IMR-90 (cell line): ENCODE data around the gene JPT2. TPM values are rescaled to one million over a fixed set of nuclear protein-coding genes. Genes with fewer than 3 reads are reported as not detected.

Experiments used
- ATAC-seq: fragments of 200-7000 bp; cut with Tn5 transposase; 2 replicates; pipeline ENCODE4 v1.9.1; 2020; ENCODE audit warnings: low read depth, mild to moderate bottlenecking, moderate library complexity
- BruUV-seq: library from RNA; stranded (reverse); fragments of 400-500 nt; replicated peaks from 2 replicates; lab custom pipeline; 2021; lab: Mats Ljungman, UMichigan
- CTCF ChIA-PET: fragments of 300-600 bp; formaldehyde crosslinking; extraction: SDS; loops from one replicate; lab custom pipeline; 2021; ENCODE audit warnings: antibody characterized with exemption; lab: Yijun Ruan, JAX
- POLR2A ChIA-PET: fragments of 300-600 bp; sonication (Branson Sonifier 250); formaldehyde crosslinking; loops from one replicate; lab custom pipeline; 2022; ENCODE audit warnings: antibody characterized with exemption; ENCODE audit not compliant: unreplicated experiment; lab: Charles Lee
- DNase-seq: peaks from one replicate; pipeline ENCODE4 v3.0.0; 2013
- H2AFZ ChIP-seq: replicated peaks from 2 replicates; pipeline ENCODE3; 2013; ENCODE audit warnings: low read length, mild to moderate bottlenecking; ENCODE audit not compliant: poor library complexity
- H2AK5ac ChIP-seq: 2 replicates; pipeline ENCODE4 v1.6.1; 2013; ENCODE audit warnings: low read depth, low read length, inconsistent platforms
- H2AK9ac ChIP-seq: replicated peaks from 2 replicates; pipeline ENCODE3; 2013; ENCODE audit warnings: mild to moderate bottlenecking, low read depth, low read length, moderate library complexity; ENCODE audit not compliant: poor library complexity
- H2BK120ac ChIP-seq: 2 replicates; pipeline ENCODE4 v1.6.1; 2013; ENCODE audit warnings: low read depth, low read length, inconsistent platforms
- H2BK15ac ChIP-seq: 3 replicates; pipeline ENCODE4 v1.6.1; 2013; ENCODE audit warnings: low read depth, low read length, inconsistent platforms
- H2BK20ac ChIP-seq: 2 replicates; pipeline ENCODE4 v1.6.1; 2013; ENCODE audit warnings: low read depth, mild to moderate bottlenecking, inconsistent platforms, low read length, moderate library complexity
- H2BK5ac ChIP-seq: 2 replicates; pipeline ENCODE4 v1.6.1; 2013; ENCODE audit warnings: mild to moderate bottlenecking, low read depth, low read length, inconsistent platforms; ENCODE audit not compliant: poor library complexity, severe bottlenecking
- H3K14ac ChIP-seq: replicated peaks from 2 replicates; pipeline ENCODE4 v1.6.1; 2013; ENCODE audit warnings: low read depth, low read length, inconsistent platforms
- H3K18ac ChIP-seq: 2 replicates; pipeline ENCODE4 v1.6.1; 2013; ENCODE audit warnings: low read depth, low read length, control low read depth
- H3K23ac ChIP-seq: 2 replicates; pipeline ENCODE4 v1.6.1; 2013; ENCODE audit warnings: low read depth, low read length, inconsistent platforms
- H3K27ac ChIP-seq: 2 replicates; pipeline ENCODE4 v1.5.1; 2013; ENCODE audit warnings: mild to moderate bottlenecking, control low read depth, low read length; ENCODE audit not compliant: insufficient read depth
- H3K27me3 ChIP-seq: 2 replicates; pipeline ENCODE4 v1.6.1; 2013; ENCODE audit warnings: low read length; ENCODE audit not compliant: control insufficient read depth, insufficient read depth
- H3K36me3 ChIP-seq: 2 replicates; pipeline ENCODE4 v1.6.1; 2013; ENCODE audit warnings: low read length, mixed read lengths; ENCODE audit not compliant: control insufficient read depth, insufficient read depth
- H3K4ac ChIP-seq: 2 replicates; pipeline ENCODE4 v1.6.1; 2013; ENCODE audit warnings: low read depth, low read length, inconsistent platforms
- H3K4me1 ChIP-seq: 2 replicates; pipeline ENCODE4 v1.6.1; 2013; ENCODE audit warnings: low read length, mixed read lengths; ENCODE audit not compliant: control insufficient read depth, insufficient read depth
- H3K4me2 ChIP-seq: 2 replicates; pipeline ENCODE4 v1.6.1; 2013; ENCODE audit warnings: low read depth, mild to moderate bottlenecking, control low read depth, low read length, moderate library complexity
- H3K4me3 ChIP-seq: 2 replicates; pipeline ENCODE4 v1.5.1; 2013; ENCODE audit warnings: low read depth, mild to moderate bottlenecking, control low read depth, low read length, moderate library complexity; ENCODE audit not compliant: insufficient read depth
- H3K56ac ChIP-seq: 2 replicates; pipeline ENCODE4 v1.6.1; 2013; ENCODE audit warnings: low read length, inconsistent platforms; ENCODE audit not compliant: insufficient read depth; ENCODE audit errors: extremely low read depth
- H3K79me1 ChIP-seq, 2 experiments: 2 replicates each; pipeline ENCODE4 v1.6.1; 2013; ENCODE audit warnings: low read length in 2 of 2, inconsistent platforms in 1 of 2, low read depth in 1 of 2
- H3K9ac ChIP-seq: 2 replicates; pipeline ENCODE4 v1.6.1; 2013; ENCODE audit warnings: low read depth, low read length, control low read depth
- H3K9me1 ChIP-seq: 2 replicates; pipeline ENCODE4 v1.6.1; 2013; ENCODE audit warnings: low read length, inconsistent platforms; ENCODE audit not compliant: insufficient read depth
- H3K9me3 ChIP-seq: 2 replicates; pipeline ENCODE4 v1.6.1; 2013; ENCODE audit warnings: low read length; ENCODE audit not compliant: control insufficient read depth, insufficient read depth
- H4K20me1 ChIP-seq: 2 replicates; pipeline ENCODE4 v1.6.1; 2013; ENCODE audit warnings: low read length, inconsistent platforms; ENCODE audit not compliant: insufficient read depth
- H4K5ac ChIP-seq: 2 replicates; pipeline ENCODE4 v1.6.1; 2013; ENCODE audit warnings: mild to moderate bottlenecking, low read depth, low read length, control low read depth
- H4K8ac ChIP-seq, 2 experiments: 2 replicates each; pipeline ENCODE4 v1.6.1; 2013; ENCODE audit warnings: low read depth in 2 of 2, low read length in 2 of 2, control low read depth in 1 of 2, inconsistent platforms in 1 of 2
- H4K91ac ChIP-seq: 2 replicates; pipeline ENCODE4 v1.6.1; 2013; ENCODE audit warnings: low read depth, low read length, inconsistent platforms; ENCODE audit not compliant: insufficient read depth
- BHLHE40 ChIP-seq: fragments of 150-350 bp; IDR thresholded peaks from 2 replicates; pipeline ENCODE4 v1.6.1; 2016; ENCODE audit warnings: mild to moderate bottlenecking, low read depth, low read length
- FOS ChIP-seq: fragments of 150-350 bp; IDR thresholded peaks from 2 replicates; pipeline ENCODE4 v1.6.1; 2016; ENCODE audit warnings: low read depth, low read length
- MAZ ChIP-seq: IDR thresholded peaks from 2 replicates; pipeline ENCODE4 v1.6.1; 2012; ENCODE audit warnings: low read depth, mild to moderate bottlenecking, low read length, improper control_type of control experiment, moderate library complexity, borderline replicate concordance
- MXI1 ChIP-seq: IDR thresholded peaks from 2 replicates; pipeline ENCODE4 v1.6.1; 2012; ENCODE audit warnings: low read depth, mild to moderate bottlenecking, low read length, moderate library complexity, borderline replicate concordance
- NFE2L2 ChIP-seq: fragments of 150-350 bp; IDR thresholded peaks from 2 replicates; pipeline ENCODE4 v1.6.1; 2016; ENCODE audit warnings: low read depth, mild to moderate bottlenecking, low read length
- WGBS, 2 experiments: methylation state at CpG; one replicate each; pipeline versions ENCODE4 v1.1.5 to v1.1.7; 2013; ENCODE audit warnings: missing lambda C conversion rate in 2 of 2; ENCODE audit not compliant: insufficient read length in 1 of 2; ENCODE audit errors: extremely low coverage in 2 of 2; 5-methylcytosine and 5-hydroxymethylcytosine counted together
- dilution Hi-C: fragments of 300-500 bp; cut with HindIII; formaldehyde crosslinking; loops from one replicate; pipeline ENCODE4 v1.14.3; 2018; ENCODE audit warnings: low sequenced_read_pairs; ENCODE audit not compliant: unreplicated experiment
- in situ Hi-C: fragments of 300-500 bp; cut with MboI; formaldehyde crosslinking; loops from 3 replicates; pipeline ENCODE4 v1.14.3; 2019; ENCODE audit warnings: low sequenced_read_pairs, inconsistent platforms, mixed read lengths
- intact Hi-C: fragments of 100-400 bp; cut with micrococcal nuclease; formaldehyde crosslinking; loops from 2 replicates; pipeline ENCODE4 v1.10.0; 2022
- polyA plus RNA-seq, 3 experiments: library from polyadenylated mRNA; depleted of rRNA; stranded (reverse); fragments of >200 nt; gene quantifications; 2 replicates each; pipeline ENCODE4 v1.2.3, GENCODE V29; 2012; ENCODE audit warnings: low replicate concordance in 1 of 3
- total RNA-seq: library from RNA; depleted of rRNA; stranded (reverse); fragments of >200 nt; gene quantifications from 2 replicates; pipeline ENCODE4 v1.2.3, GENCODE V29; 2012

Gene JPT2
- total and polyA plus RNA-seq, 2 of the 4 experiments (the other 2 are of a cell fraction) = 40.0 to 41.5 TPM

GRCh38 chr16:1696863-1697262, 18.8 kb downstream of the JPT2 start:
- H3K14ac ChIP-seq = no peak overlapping the region
- intact Hi-C loops (no loop called here), in situ Hi-C loops (no loop called here), dilution Hi-C loops (no loop called here)
- H2BK15ac ChIP-seq = no peak overlapping the region
- no peak overlapping the region for H3K23ac ChIP-seq
- DNase-seq (no peak), ATAC-seq (no peak)
- H2BK20ac ChIP-seq = no peak overlapping the region
- no peaks in the 10 kb centered on the region for H3K27me3 ChIP-seq
- H3K56ac ChIP-seq = no peak overlapping the region
- H2BK5ac ChIP-seq = no peak overlapping the region
- H3K9me3 ChIP-seq = peaks cover 1% of the 10 kb centered on the region; the same call in 1 of the 2 replicates
- H2AK5ac ChIP-seq = no peak overlapping the region
- no peak overlapping the region for H2AK9ac ChIP-seq
- CTCF ChIA-PET = no interaction called here
- H4K91ac ChIP-seq = no peak overlapping the region
- BruUV-seq = no TSS peak
- WGBS, 2 experiments = 93% methylated on average over 2 of the region's 5 CpGs; no CpG with 5 or more reads in 1 of the 2 experiments
- no peak overlapping the region for H3K27ac ChIP-seq
- H3K9me1 ChIP-seq = peaks cover 5% of the 10 kb centered on the region; the same call in 1 of the 2 replicates
- POLR2A ChIA-PET = no interaction called here
- H4K20me1 ChIP-seq = 0 out of 2 replicates have a peak, but pooled peaks cover under 1% of the 10 kb centered on the region
- no peak overlapping the region for H3K4me3 ChIP-seq
- TF ChIP-seq FOS = no peak
- no peak for TF ChIP-seq NFE2L2
- no peak for TF ChIP-seq BHLHE40
- TF ChIP-seq MAZ = no peak
- no peak for TF ChIP-seq MXI1
- no peak overlapping the region for H3K9ac ChIP-seq
- H3K4me1 ChIP-seq = peaks cover 6% of the 10 kb centered on the region
- no peak overlapping the region for H3K4me2 ChIP-seq
- H2BK120ac ChIP-seq = no peak overlapping the region
- H3K79me1 ChIP-seq = peaks cover 31 to 52% of the 10 kb centered on the region in 2 experiments
- peaks cover 36% of the 10 kb centered on the region for H3K36me3 ChIP-seq
- no peak overlapping the region for H3K18ac ChIP-seq
- no peak overlapping the region for H3K4ac ChIP-seq
- no peak overlapping the region for H4K5ac ChIP-seq
- no peak overlapping the region for H4K8ac ChIP-seq
- H2AFZ ChIP-seq = no peak overlapping the region
